ENCODE data around the gene IFI27L1.

IFI27L1 gene

GRCh38 chr14:94044476-94045091 lies 36.5 kb upstream of the IFI27L1 start:
- Mint-ChIP-seq H3K4me3 (no peak overlapping the region), H3K4me1 (ENCODE audit: low read depth) (no peaks in the 10 kb centered on the region)

GRCh38 chr14:94045101-94045500 lies 36.0 kb upstream of the IFI27L1 start:
- no peaks in the 10 kb centered on the region for H3K27me3 Mint-ChIP-seq
- no peak overlapping the region for H3K4me3 Mint-ChIP-seq
- no peaks in the 10 kb centered on the region for H3K9me3 Mint-ChIP-seq (ENCODE audit: low read depth)
- H3K36me3 Mint-ChIP-seq: no peaks in the 10 kb centered on the region
- no peaks in the 10 kb centered on the region for H3K4me1 Mint-ChIP-seq (ENCODE audit: low read depth)
- peak overlapping the region; percentile 28 for H3K27ac Mint-ChIP-seq

More at GRCh38 chr14:94044476-94045091, 36.5 kb upstream of the IFI27L1 start:
- no peaks in the 10 kb centered on the region for H3K9me3 Mint-ChIP-seq (ENCODE audit: low read depth)
- H3K36me3 Mint-ChIP-seq: no peaks in the 10 kb centered on the region
- no peaks in the 10 kb centered on the region for H3K27me3 Mint-ChIP-seq
- H3K27ac Mint-ChIP-seq: no peak overlapping the region

- Mint-ChIP-seq H3K4me1 (ENCODE audit: low read depth) (no peaks in the 10 kb centered on the region), H3K27ac (peak overlapping the region; percentile 28), H3K36me3 (no peaks in the 10 kb centered on the region), H3K4me3 (no peak overlapping the region), H3K27me3 (no peaks in the 10 kb centered on the region), H3K9me3 (ENCODE audit: low read depth) (no peaks in the 10 kb centered on the region)
These were observed 35.4 kb upstream of the IFI27L1 start for GRCh38 chr14:94045563-94046345.

GRCh38 chr14:94046696-94047250 lies 34.3 kb upstream of the IFI27L1 start:
- Mint-ChIP-seq H3K27me3 (no peaks in the 10 kb centered on the region), H3K4me1 (ENCODE audit: low read depth) (no peaks in the 10 kb centered on the region), H3K36me3 (no peaks in the 10 kb centered on the region), H3K4me3 (no peak overlapping the region), H3K9me3 (ENCODE audit: low read depth) (no peaks in the 10 kb centered on the region), H3K27ac (peak overlapping the region; percentile 55)

GRCh38 chr14:94047581-94047980 lies 33.5 kb upstream of the IFI27L1 start:
- Mint-ChIP-seq H3K4me3 (no peak overlapping the region), H3K36me3 (no peaks in the 10 kb centered on the region), H3K27ac (peak overlapping the region; percentile 41), H3K9me3 (ENCODE audit: low read depth) (no peaks in the 10 kb centered on the region), H3K4me1 (ENCODE audit: low read depth) (no peaks in the 10 kb centered on the region), H3K27me3 (no peaks in the 10 kb centered on the region)

- Mint-ChIP-seq H3K27me3 (no peaks in the 10 kb centered on the region), H3K4me3 (no peak overlapping the region), H3K27ac (peak overlapping the region; percentile 41), H3K36me3 (no peaks in the 10 kb centered on the region), H3K9me3 (ENCODE audit: low read depth) (no peaks in the 10 kb centered on the region), H3K4me1 (ENCODE audit: low read depth) (peaks cover 2% of the 10 kb centered on the region)
These were observed 32.2 kb upstream of the IFI27L1 start for GRCh38 chr14:94048691-94049624.

GRCh38 chr14:94049625-94050023 lies 31.5 kb upstream of the IFI27L1 start:
- H3K4me3 Mint-ChIP-seq: no peak overlapping the region
- no peaks in the 10 kb centered on the region for H3K36me3 Mint-ChIP-seq
- peak overlapping the region; percentile 46 for H3K27ac Mint-ChIP-seq
- no peaks in the 10 kb centered on the region for H3K9me3 Mint-ChIP-seq (ENCODE audit: low read depth)
- no peaks in the 10 kb centered on the region for H3K27me3 Mint-ChIP-seq
- peaks cover 2% of the 10 kb centered on the region for H3K4me1 Mint-ChIP-seq (ENCODE audit: low read depth)

GRCh38 chr14:94050231-94050880 lies 30.8 kb upstream of the IFI27L1 start:
- Mint-ChIP-seq H3K27ac (peak overlapping the region; percentile 46), H3K9me3 (ENCODE audit: low read depth) (no peaks in the 10 kb centered on the region), H3K36me3 (no peaks in the 10 kb centered on the region), H3K4me3 (no peak overlapping the region), H3K4me1 (ENCODE audit: low read depth) (peaks cover 3% of the 10 kb centered on the region), H3K27me3 (no peaks in the 10 kb centered on the region)

GRCh38 chr14:94051115-94051514 lies 30.0 kb upstream of the IFI27L1 start:
- peaks cover 4% of the 10 kb centered on the region for H3K36me3 Mint-ChIP-seq
- H3K9me3 Mint-ChIP-seq (ENCODE audit: low read depth): no peaks in the 10 kb centered on the region
- no peak overlapping the region for H3K4me3 Mint-ChIP-seq
- H3K27me3 Mint-ChIP-seq: no peaks in the 10 kb centered on the region
- H3K27ac Mint-ChIP-seq: peak overlapping the region; percentile 36
- H3K4me1 Mint-ChIP-seq (ENCODE audit: low read depth): peaks cover 8% of the 10 kb centered on the region

GRCh38 chr14:94051779-94052178 lies 29.3 kb upstream of the IFI27L1 start:
- no peak overlapping the region for H3K27ac Mint-ChIP-seq
- peaks cover 8% of the 10 kb centered on the region for H3K36me3 Mint-ChIP-seq
- no peaks in the 10 kb centered on the region for H3K9me3 Mint-ChIP-seq (ENCODE audit: low read depth)
- H3K27me3 Mint-ChIP-seq: no peaks in the 10 kb centered on the region
- no peak overlapping the region for H3K4me3 Mint-ChIP-seq
- peaks cover 15% of the 10 kb centered on the region for H3K4me1 Mint-ChIP-seq (ENCODE audit: low read depth)

- Mint-ChIP-seq H3K9me3 (ENCODE audit: low read depth) (no peaks in the 10 kb centered on the region), H3K36me3 (peaks cover 8% of the 10 kb centered on the region), H3K27ac (peak overlapping the region; percentile 2), H3K27me3 (no peaks in the 10 kb centered on the region), H3K4me3 (no peak overlapping the region), H3K4me1 (ENCODE audit: low read depth) (peaks cover 19% of the 10 kb centered on the region)
These were observed 28.9 kb upstream of the IFI27L1 start for GRCh38 chr14:94052199-94052598.

- Mint-ChIP-seq H3K27me3 (no peaks in the 10 kb centered on the region), H3K36me3 (peaks cover 11% of the 10 kb centered on the region), H3K27ac (peak overlapping the region; percentile 28), H3K4me1 (ENCODE audit: low read depth) (peaks cover 24% of the 10 kb centered on the region), H3K9me3 (ENCODE audit: low read depth) (no peaks in the 10 kb centered on the region), H3K4me3 (no peak overlapping the region)
These were observed 28.4 kb upstream of the IFI27L1 start for GRCh38 chr14:94052662-94053061.

- peaks cover 41% of the 10 kb centered on the region for H3K4me1 Mint-ChIP-seq (ENCODE audit: low read depth)
- H3K27ac Mint-ChIP-seq: peak overlapping the region; percentile 75
- H3K4me3 Mint-ChIP-seq: no peak overlapping the region
These were observed 26.7 kb upstream of the IFI27L1 start for GRCh38 chr14:94054401-94054800.

GRCh38 chr14:94054936-94055335 lies 26.2 kb upstream of the IFI27L1 start:
- peaks cover 19% of the 10 kb centered on the region for H3K36me3 Mint-ChIP-seq
- peaks cover 47% of the 10 kb centered on the region for H3K4me1 Mint-ChIP-seq (ENCODE audit: low read depth)
- H3K27ac Mint-ChIP-seq: peak overlapping the region; percentile 75
- no peak overlapping the region for H3K4me3 Mint-ChIP-seq
- H3K27me3 Mint-ChIP-seq: no peaks in the 10 kb centered on the region
- H3K9me3 Mint-ChIP-seq (ENCODE audit: low read depth): no peaks in the 10 kb centered on the region

More at GRCh38 chr14:94054401-94054800, 26.7 kb upstream of the IFI27L1 start:
- Mint-ChIP-seq H3K27me3 (no peaks in the 10 kb centered on the region), H3K36me3 (peaks cover 19% of the 10 kb centered on the region), H3K9me3 (ENCODE audit: low read depth) (no peaks in the 10 kb centered on the region)

All from activated naive CD8-positive, alpha-beta T cell (primary cell).